ENCODE results near the gene YWHAE.
"Not testable (repeated sequence)": the region's sequence is repeated elsewhere in the genome, so short reads cannot be mapped to it uniquely, and the experiment has no call there.

The YWHAE gene

GRCh38 chr17:1395876-1396665 is 4.0 kb downstream of the YWHAE start:
- CTCF ChIA-PET, result interaction anchor here (0.8 to 2.1 kb wide), 5 partner anchors 9 to 120 kb away, joined by 4 to 10 read pairs (median 4); partner anchors contain the start of gene INPP5K
- WGBS (ENCODE audit: insufficient coverage), result 94% methylated on average over 24 of the region's 26 CpGs
- H3K4me3 ChIP-seq (ENCODE audit: control insufficient read depth in 1 of 7, extremely low read depth in 1 of 7, insufficient read depth in 4 of 7, low read depth in 2 of 7, low read length in 6 of 7); POLR2A ChIA-PET; DNase-seq; H3K27me3 ChIP-seq (replicated peaks in 2 of 5; ENCODE audit: control insufficient read depth in 4 of 5, insufficient read depth in 5 of 5, low read length in 4 of 5); H3K27ac ChIP-seq (ENCODE audit: insufficient read depth in 1 of 2, low read depth in 1 of 2, low read length in 2 of 2, poor library complexity in 1 of 2, severe bottlenecking in 2 of 2); H3K9me3 ChIP-seq (ENCODE audit: control extremely low read depth in 1 of 5, control insufficient read depth in 4 of 5, insufficient read depth in 2 of 5, low read depth in 1 of 5, low read length in 4 of 5): not testable (repeated sequence)
- H3K36me3 ChIP-seq (ENCODE audit: control insufficient read depth in 4 of 4, insufficient read depth in 4 of 4, low read length in 3 of 4), result peaks cover 2 to 28% (median 3%) of the 10 kb centered on the region in 4 experiments
- peaks cover 20 to 44% (median 28%) of the 10 kb centered on the region in 4 experiments for H3K4me1 ChIP-seq (ENCODE audit: control extremely low read depth in 1 of 4, control insufficient read depth in 4 of 4, insufficient read depth in 4 of 4, low read length in 3 of 4)

GRCh38 chr17:1391577-1391976 is 8.4 kb downstream of the YWHAE start:
- DNase-seq, result no peak
- WGBS (ENCODE audit: insufficient coverage), result 99% methylated on average over 9 of the region's 9 CpGs
- H3K27ac ChIP-seq (ENCODE audit: insufficient read depth in 1 of 2, low read depth in 1 of 2, low read length in 2 of 2, poor library complexity in 1 of 2, severe bottlenecking in 2 of 2), result peak overlapping the region; percentile 11 to 41
- peaks cover 9 to 29% (median 13%) of the 10 kb centered on the region in 4 experiments for H3K4me1 ChIP-seq (ENCODE audit: control extremely low read depth in 1 of 4, control insufficient read depth in 4 of 4, insufficient read depth in 4 of 4, low read length in 3 of 4)
- H3K36me3 ChIP-seq (ENCODE audit: control insufficient read depth in 4 of 4, insufficient read depth in 4 of 4, low read length in 3 of 4), result peaks cover 2 to 23% (median 5%) of the 10 kb centered on the region in 4 experiments
- no peak overlapping the region for H3K4me3 ChIP-seq (ENCODE audit: control insufficient read depth in 1 of 7, extremely low read depth in 1 of 7, insufficient read depth in 4 of 7, low read depth in 2 of 7, low read length in 6 of 7)
- no peaks in the 10 kb centered on the region for H3K9me3 ChIP-seq (ENCODE audit: control extremely low read depth in 1 of 5, control insufficient read depth in 4 of 5, insufficient read depth in 2 of 5, low read depth in 1 of 5, low read length in 4 of 5)
- ChIA-PET CTCF (interaction anchor here (1.0 to 3.1 kb wide), 8 partner anchors 9 to 124 kb away, joined by 3 to 16 read pairs (median 5); partner anchors contain the start of gene YWHAE), POLR2A (interaction anchor here (1.1 to 1.7 kb wide), 3 partner anchors 9 to 20 kb away, joined by 4 to 8 read pairs (median 4); partner anchors contain the start of gene YWHAE)
- no peaks in the 10 kb centered on the region for H3K27me3 ChIP-seq (replicated peaks in 2 of 5; ENCODE audit: control insufficient read depth in 4 of 5, insufficient read depth in 5 of 5, low read length in 4 of 5)

GRCh38 chr17:1390432-1391367 is 9.3 kb downstream of the YWHAE start:
- ChIA-PET CTCF (interaction anchor here (1.0 to 3.1 kb wide), 7 partner anchors 10 to 56 kb away, joined by 3 to 16 read pairs (median 5); partner anchors contain the start of gene YWHAE), POLR2A (interaction anchor here (1.1 to 1.7 kb wide), 2 partner anchors 10 to 19 kb away, joined by 4 to 8 read pairs; partner anchors contain the start of gene YWHAE)
- Histone ChIP-seq H3K27me3 (replicated peaks in 2 of 5; ENCODE audit: control insufficient read depth in 4 of 5, insufficient read depth in 5 of 5, low read length in 4 of 5) (no peaks in the 10 kb centered on the region), H3K9me3 (ENCODE audit: control extremely low read depth in 1 of 5, control insufficient read depth in 4 of 5, insufficient read depth in 2 of 5, low read depth in 1 of 5, low read length in 4 of 5) (no peaks in the 10 kb centered on the region), H3K4me3 (ENCODE audit: control insufficient read depth in 1 of 7, extremely low read depth in 1 of 7, insufficient read depth in 4 of 7, low read depth in 2 of 7, low read length in 6 of 7) (peak overlapping the region in 1 of 7 experiments; percentile 28), H3K36me3 (ENCODE audit: control insufficient read depth in 4 of 4, insufficient read depth in 4 of 4, low read length in 3 of 4) (peaks cover 2 to 16% (median 5%) of the 10 kb centered on the region in 4 experiments), H3K4me1 (ENCODE audit: control extremely low read depth in 1 of 4, control insufficient read depth in 4 of 4, insufficient read depth in 4 of 4, low read length in 3 of 4) (peaks cover 9 to 31% (median 13%) of the 10 kb centered on the region in 4 experiments), H3K27ac (ENCODE audit: insufficient read depth in 1 of 2, low read depth in 1 of 2, low read length in 2 of 2, poor library complexity in 1 of 2, severe bottlenecking in 2 of 2) (peak overlapping the region; percentile 11 to 41)
- DNase-seq, result peak in 2 of 3 donors; percentile 27 to 31
- 67% methylated on average over 3 of the region's 6 CpGs for whole genome bisulfite sequencing (ENCODE audit: insufficient coverage)

- H3K4me1 ChIP-seq (ENCODE audit: control extremely low read depth in 1 of 4, control insufficient read depth in 4 of 4, insufficient read depth in 4 of 4, low read length in 3 of 4), result peaks cover 9 to 26% (median 13%) of the 10 kb centered on the region in 4 experiments
- POLR2A ChIA-PET, result not testable (repeated sequence)
Measured at GRCh38 chr17:1387490-1388227, 12.4 kb downstream of the YWHAE start.

GRCh38 chr17:1386675-1387190 is 13.3 kb downstream of the YWHAE start:
- CTCF ChIA-PET, result interaction anchor here (0.6 to 2.1 kb wide), 5 partner anchors 10 to 59 kb away, joined by 3 to 7 read pairs (median 4); no protein-coding TSS in a partner anchor
- H3K27ac ChIP-seq (ENCODE audit: insufficient read depth in 1 of 2, low read depth in 1 of 2, low read length in 2 of 2, poor library complexity in 1 of 2, severe bottlenecking in 2 of 2), result peak overlapping the region in 1 of 2 experiments; percentile 1
- not testable (repeated sequence) for H3K9me3 ChIP-seq (ENCODE audit: control extremely low read depth in 1 of 5, control insufficient read depth in 4 of 5, insufficient read depth in 2 of 5, low read depth in 1 of 5, low read length in 4 of 5); H3K4me3 ChIP-seq (ENCODE audit: control insufficient read depth in 1 of 7, extremely low read depth in 1 of 7, insufficient read depth in 4 of 7, low read depth in 2 of 7, low read length in 6 of 7); H3K36me3 ChIP-seq (ENCODE audit: control insufficient read depth in 4 of 4, insufficient read depth in 4 of 4, low read length in 3 of 4); H3K27me3 ChIP-seq (replicated peaks in 2 of 5; ENCODE audit: control insufficient read depth in 4 of 5, insufficient read depth in 5 of 5, low read length in 4 of 5); DNase-seq
- peaks cover 6 to 21% (median 13%) of the 10 kb centered on the region in 4 experiments for H3K4me1 ChIP-seq (ENCODE audit: control extremely low read depth in 1 of 4, control insufficient read depth in 4 of 4, insufficient read depth in 4 of 4, low read length in 3 of 4)
- WGBS (ENCODE audit: insufficient coverage), result 95% methylated on average over 5 of the region's 8 CpGs
- POLR2A ChIA-PET, result interaction anchor here (1.1 kb wide), 1 partner anchor 11 kb away, joined by 3 read pairs; no protein-coding TSS in a partner anchor

More at GRCh38 chr17:1387490-1388227, 12.4 kb downstream of the YWHAE start:
- CTCF ChIA-PET, result interaction anchor here (0.6 to 2.1 kb wide), 3 partner anchors 9 to 58 kb away, joined by 4 to 6 read pairs (median 4); no protein-coding TSS in a partner anchor
- H3K27ac ChIP-seq (ENCODE audit: insufficient read depth in 1 of 2, low read depth in 1 of 2, low read length in 2 of 2, poor library complexity in 1 of 2, severe bottlenecking in 2 of 2); DNase-seq; H3K9me3 ChIP-seq (ENCODE audit: control extremely low read depth in 1 of 5, control insufficient read depth in 4 of 5, insufficient read depth in 2 of 5, low read depth in 1 of 5, low read length in 4 of 5); H3K27me3 ChIP-seq (replicated peaks in 2 of 5; ENCODE audit: control insufficient read depth in 4 of 5, insufficient read depth in 5 of 5, low read length in 4 of 5); H3K36me3 ChIP-seq (ENCODE audit: control insufficient read depth in 4 of 4, insufficient read depth in 4 of 4, low read length in 3 of 4); H3K4me3 ChIP-seq (ENCODE audit: control insufficient read depth in 1 of 7, extremely low read depth in 1 of 7, insufficient read depth in 4 of 7, low read depth in 2 of 7, low read length in 6 of 7): not testable (repeated sequence)
- 94% methylated on average over 15 of the region's 22 CpGs for WGBS (ENCODE audit: insufficient coverage)

- Histone ChIP-seq H3K4me3 (ENCODE audit: control insufficient read depth in 1 of 7, extremely low read depth in 1 of 7, insufficient read depth in 4 of 7, low read depth in 2 of 7, low read length in 6 of 7) (no peak overlapping the region), H3K27me3 (replicated peaks in 2 of 5; ENCODE audit: control insufficient read depth in 4 of 5, insufficient read depth in 5 of 5, low read length in 4 of 5) (no peaks in the 10 kb centered on the region), H3K9me3 (ENCODE audit: control extremely low read depth in 1 of 5, control insufficient read depth in 4 of 5, insufficient read depth in 2 of 5, low read depth in 1 of 5, low read length in 4 of 5) (no peaks in the 10 kb centered on the region), H3K27ac (ENCODE audit: insufficient read depth in 1 of 2, low read depth in 1 of 2, low read length in 2 of 2, poor library complexity in 1 of 2, severe bottlenecking in 2 of 2) (no peak overlapping the region), H3K4me1 (ENCODE audit: control extremely low read depth in 1 of 4, control insufficient read depth in 4 of 4, insufficient read depth in 4 of 4, low read length in 3 of 4) (peaks cover 2 to 17% (median 9%) of the 10 kb centered on the region in 4 experiments), H3K36me3 (ENCODE audit: control insufficient read depth in 4 of 4, insufficient read depth in 4 of 4, low read length in 3 of 4) (peaks cover 0 to 7% (median 4%) of the 10 kb centered on the region in 4 experiments)
- CTCF ChIA-PET, result interaction anchor here (1.2 to 2.1 kb wide), 4 partner anchors 9 to 21 kb away, joined by 3 to 7 read pairs (median 5); no protein-coding TSS in a partner anchor
- POLR2A ChIA-PET, result interaction anchor here (0.6 to 1.1 kb wide), 2 partner anchors 11 to 14 kb away, joined by 3 read pairs; partner anchors contain the start of gene YWHAE
- no peak for DNase-seq
- WGBS (ENCODE audit: insufficient coverage), result 100% methylated on average over 1 of the region's 2 CpGs
Measured at GRCh38 chr17:1386265-1386664, 13.8 kb downstream of the YWHAE start.

Measured in common myeloid progenitor, CD34-positive (primary cell).